WERI-Rb-1 (cell line): ENCODE measurements around the gene DAB2.

ENCODE experiments used
- DNase-seq: peaks from one replicate; pipeline ENCODE4 v3.0.0-alpha.2; 2020
- H3K27ac ChIP-seq: fragments of 250-450 bp; sonication (Bioruptor Pico); 2 replicates; pipeline ENCODE4 v1.5.1; 2020; ENCODE audit warnings: mild to moderate bottlenecking, moderate library complexity
- H3K27me3 ChIP-seq: fragments of 250-450 bp; sonication (Bioruptor Pico); 2 replicates; pipeline ENCODE4 v1.5.1; 2021; ENCODE audit warnings: mild to moderate bottlenecking, low read depth, moderate library complexity; ENCODE audit not compliant: insufficient read depth, severe bottlenecking
- H3K36me3 ChIP-seq: fragments of 250-450 bp; sonication (Bioruptor Pico); 2 replicates; pipeline ENCODE4 v1.5.1; 2020; ENCODE audit warnings: mild to moderate bottlenecking, moderate library complexity
- H3K4me3 ChIP-seq: 2 replicates; pipeline ENCODE4 v1.5.1; 2011; ENCODE audit warnings: low read depth, mild to moderate bottlenecking, control low read depth, low read length
- H3K9me3 ChIP-seq: fragments of 250-450 bp; sonication (Bioruptor Pico); 2 replicates; pipeline ENCODE4 v1.5.1; 2021; ENCODE audit warnings: mild to moderate bottlenecking, moderate library complexity; ENCODE audit not compliant: severe bottlenecking
- TF ChIP-seq, protein P1 (sequence below): IDR thresholded peaks from 2 replicates; pipeline ENCODE4 v1.5.1; 2011; ENCODE audit warnings: low read depth, mild to moderate bottlenecking, control low read depth, inconsistent platforms, low read length

Gene DAB2

DNA sequence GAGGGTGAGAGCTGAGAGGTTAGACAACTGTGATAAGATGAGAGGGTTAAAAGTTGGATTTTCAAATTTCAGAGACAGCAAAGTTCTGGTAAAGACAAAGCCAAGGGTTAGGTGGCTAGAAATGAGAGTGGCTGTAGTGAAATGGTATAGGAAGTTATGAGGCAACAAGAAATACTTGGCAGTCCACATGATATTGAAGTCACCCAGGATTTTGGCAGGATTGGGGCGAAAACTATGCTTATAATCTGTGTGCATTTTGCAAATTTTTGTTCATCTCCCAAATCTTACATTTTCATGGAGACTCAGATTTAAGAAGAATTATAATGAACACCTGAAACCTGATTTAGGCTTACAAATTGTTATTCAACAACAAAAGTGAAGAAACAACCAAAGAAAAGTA is 96.0 kb downstream of the DAB2 start:
- Histone ChIP-seq H3K4me3 (no peak overlapping the region), H3K36me3 (no peaks in the 10 kb centered on the region), H3K9me3 (no peaks in the 10 kb centered on the region), H3K27me3 (no peaks in the 10 kb centered on the region), H3K27ac (no peak overlapping the region)
- TF ChIP-seq, protein P1, sequence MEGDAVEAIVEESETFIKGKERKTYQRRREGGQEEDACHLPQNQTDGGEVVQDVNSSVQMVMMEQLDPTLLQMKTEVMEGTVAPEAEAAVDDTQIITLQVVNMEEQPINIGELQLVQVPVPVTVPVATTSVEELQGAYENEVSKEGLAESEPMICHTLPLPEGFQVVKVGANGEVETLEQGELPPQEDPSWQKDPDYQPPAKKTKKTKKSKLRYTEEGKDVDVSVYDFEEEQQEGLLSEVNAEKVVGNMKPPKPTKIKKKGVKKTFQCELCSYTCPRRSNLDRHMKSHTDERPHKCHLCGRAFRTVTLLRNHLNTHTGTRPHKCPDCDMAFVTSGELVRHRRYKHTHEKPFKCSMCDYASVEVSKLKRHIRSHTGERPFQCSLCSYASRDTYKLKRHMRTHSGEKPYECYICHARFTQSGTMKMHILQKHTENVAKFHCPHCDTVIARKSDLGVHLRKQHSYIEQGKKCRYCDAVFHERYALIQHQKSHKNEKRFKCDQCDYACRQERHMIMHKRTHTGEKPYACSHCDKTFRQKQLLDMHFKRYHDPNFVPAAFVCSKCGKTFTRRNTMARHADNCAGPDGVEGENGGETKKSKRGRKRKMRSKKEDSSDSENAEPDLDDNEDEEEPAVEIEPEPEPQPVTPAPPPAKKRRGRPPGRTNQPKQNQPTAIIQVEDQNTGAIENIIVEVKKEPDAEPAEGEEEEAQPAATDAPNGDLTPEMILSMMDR = no peak
- no peak for DNase-seq

DNA sequence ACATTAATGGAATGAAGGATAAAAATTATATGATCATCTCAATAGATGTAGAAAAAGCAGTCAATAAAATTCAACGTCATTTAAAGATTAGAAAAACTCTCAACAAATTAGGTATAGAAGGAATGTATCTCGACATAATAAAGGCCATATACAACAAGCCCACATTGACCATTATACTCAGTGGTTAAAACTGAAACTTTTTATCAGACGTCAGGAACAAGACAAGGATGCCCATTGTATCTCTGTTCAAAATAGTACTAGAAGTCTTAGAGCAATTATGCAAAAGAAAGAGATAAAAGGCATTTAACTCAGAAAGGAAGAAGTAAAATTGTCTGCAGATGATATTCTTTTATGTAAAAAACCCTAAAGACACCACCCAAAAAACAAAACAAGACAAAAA is 101.2 kb downstream of the DAB2 start:
- Histone ChIP-seq H3K36me3 (no peaks in the 10 kb centered on the region), H3K9me3 (no peaks in the 10 kb centered on the region), H3K27me3 (no peaks in the 10 kb centered on the region), H3K27ac (no peak overlapping the region), H3K4me3 (no peak overlapping the region)
- TF ChIP-seq, protein P1 = no peak
- no peak for DNase-seq
